Activated CD4-positive, alpha-beta T cell treated with anti-CD3 and anti-CD28 coated beads, Interleukin-2, amount 50 U/mL, for 1 hour (primary cell): Measurements from ENCODE around the gene CDX1.

ENCODE experiments used
- DNase-seq: peaks from one replicate; pipeline ENCODE4 v3.0.0-alpha.2; 2020

The CDX1 gene

DNA sequence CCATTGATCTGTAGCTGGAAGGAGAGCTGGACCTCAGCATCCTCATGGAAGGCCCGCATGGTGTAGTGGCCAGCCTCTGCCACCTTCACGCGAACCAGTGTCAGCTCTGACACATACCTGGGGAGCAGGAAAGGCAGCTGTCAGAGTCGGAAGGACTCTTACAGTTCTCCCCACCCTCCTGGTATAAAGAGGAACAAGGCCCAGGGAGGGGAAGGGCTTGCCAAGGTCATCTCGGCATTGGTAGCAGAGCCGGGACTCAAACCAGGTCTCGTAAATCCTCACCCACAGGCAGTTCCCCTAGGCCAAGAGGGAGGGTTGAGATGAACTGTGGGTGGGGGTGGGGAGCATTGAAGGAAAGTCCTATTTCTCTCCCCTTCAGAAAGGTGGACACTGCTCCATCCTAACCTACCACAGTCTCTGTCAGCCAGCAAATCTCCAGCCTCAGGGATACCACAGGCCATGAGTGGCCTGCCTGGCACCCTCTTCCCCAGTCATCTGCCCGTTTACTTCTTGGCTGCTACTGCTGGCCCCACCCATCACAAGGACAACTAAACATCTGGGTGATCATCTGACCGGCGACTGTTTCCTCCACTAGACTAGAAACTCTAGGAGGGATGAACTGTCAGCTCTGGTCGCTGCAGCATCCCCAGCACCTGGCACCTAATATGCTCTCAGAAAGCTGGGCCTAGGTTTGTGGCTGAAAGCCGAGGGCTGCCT, 34.4 kb upstream of the CDX1 start:
- DNase-seq = no peak

GRCh38 chr5:150132740-150133139, 33.8 kb upstream of the CDX1 start:
- DNase-seq = no peak

GRCh38 chr5:150133581-150134197, 32.9 kb upstream of the CDX1 start:
- DNase-seq = no peak

DNA sequence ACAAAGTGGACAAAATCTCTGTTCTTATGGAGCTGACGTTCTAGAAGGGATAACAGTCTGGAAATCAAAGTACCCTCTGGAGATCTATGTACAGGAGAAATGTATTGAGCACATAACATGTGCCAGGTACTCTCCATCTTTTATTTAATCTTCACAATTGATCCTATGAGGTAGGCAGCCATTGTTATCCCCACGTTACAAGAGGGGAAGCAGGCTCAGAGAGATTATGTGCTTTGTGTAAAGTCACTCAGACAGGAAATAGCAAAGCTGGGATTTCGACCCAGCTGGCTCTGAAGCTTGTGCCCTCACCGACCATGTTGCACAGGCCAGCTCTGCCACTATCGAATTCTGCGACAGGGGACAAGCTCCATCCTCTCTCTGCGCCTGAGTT, 32.4 kb upstream of the CDX1 start:
- DNase-seq = no peak

DNA sequence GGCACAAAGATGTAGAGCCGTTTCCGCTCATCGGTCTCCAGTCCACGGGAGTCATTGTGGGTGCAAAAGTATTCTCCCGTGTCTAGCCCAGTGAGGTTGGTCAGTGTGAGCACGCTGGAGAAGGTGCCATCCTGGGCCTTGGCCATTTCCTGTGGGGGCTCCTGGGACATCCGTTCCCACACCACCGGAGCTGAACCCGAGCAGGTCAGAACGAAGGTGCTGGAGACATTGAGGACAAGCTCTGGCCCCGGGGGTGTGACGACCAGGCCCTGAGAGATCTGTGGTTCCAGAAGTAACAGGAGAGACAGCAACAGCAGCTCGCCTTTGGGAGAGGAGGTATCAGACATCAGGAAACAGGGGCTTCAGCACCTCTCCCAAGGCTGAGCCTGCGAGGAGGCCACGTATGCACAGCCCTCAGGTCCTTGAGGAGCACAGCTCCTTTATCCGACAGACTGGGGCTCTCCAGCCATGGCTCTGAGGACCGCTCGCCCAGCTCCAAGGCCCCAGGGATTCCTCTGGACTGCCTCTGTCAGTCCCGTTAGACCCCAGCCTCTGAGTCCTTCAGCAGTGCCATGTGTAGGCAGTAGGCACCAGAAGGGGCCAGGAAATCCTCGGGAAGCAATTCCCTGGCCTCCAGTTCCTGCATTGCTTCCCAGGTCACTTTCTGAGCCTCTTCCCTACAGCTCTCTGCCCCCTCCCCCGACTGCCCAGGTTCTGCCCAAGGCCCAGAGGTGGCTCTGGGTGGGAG, 30.8 kb upstream of the CDX1 start:
- DNase-seq = no peak

DNA sequence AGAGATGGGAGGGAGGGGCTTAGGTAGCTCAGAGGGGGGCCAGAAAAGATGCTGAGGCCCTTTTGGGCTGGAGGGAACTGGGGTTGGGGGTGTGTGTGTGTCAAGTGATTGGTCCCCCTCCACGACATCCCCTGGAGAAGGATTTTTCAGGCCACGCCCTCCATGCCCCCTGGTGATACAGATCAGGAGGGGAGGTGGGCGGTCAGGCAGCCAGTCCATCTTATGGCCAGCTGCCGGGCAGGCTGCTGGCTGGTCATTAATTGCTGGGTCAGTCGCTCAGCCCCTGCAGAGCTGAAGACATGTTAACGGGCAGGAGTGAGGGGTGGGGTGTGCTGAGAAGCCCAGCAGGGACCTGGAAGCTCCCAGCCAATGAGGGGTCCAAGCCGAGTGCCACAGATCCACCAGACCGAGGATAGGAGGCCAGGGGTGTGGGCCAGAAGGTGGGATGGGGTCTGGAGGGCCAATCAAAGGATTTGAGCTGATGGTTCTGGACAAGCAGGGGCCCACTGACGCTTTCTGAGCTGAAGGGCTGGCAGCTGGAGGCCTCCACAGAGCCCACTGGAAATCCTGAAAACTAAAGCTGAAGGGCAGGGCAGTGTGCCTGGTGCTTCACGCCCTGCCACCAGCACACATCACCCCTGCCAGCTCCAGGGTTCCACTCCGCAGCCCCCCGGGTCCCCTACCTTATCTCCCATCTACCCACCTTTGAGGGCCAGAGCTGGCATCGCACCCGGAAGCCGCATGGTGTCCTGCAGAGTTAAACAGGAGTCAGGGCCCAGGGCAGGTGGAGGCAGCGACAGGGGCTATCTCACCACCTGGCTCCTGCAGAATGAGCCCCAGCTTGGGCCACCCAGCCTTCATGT, 30.0 kb upstream of the CDX1 start:
- DNase-seq = no peak

DNA sequence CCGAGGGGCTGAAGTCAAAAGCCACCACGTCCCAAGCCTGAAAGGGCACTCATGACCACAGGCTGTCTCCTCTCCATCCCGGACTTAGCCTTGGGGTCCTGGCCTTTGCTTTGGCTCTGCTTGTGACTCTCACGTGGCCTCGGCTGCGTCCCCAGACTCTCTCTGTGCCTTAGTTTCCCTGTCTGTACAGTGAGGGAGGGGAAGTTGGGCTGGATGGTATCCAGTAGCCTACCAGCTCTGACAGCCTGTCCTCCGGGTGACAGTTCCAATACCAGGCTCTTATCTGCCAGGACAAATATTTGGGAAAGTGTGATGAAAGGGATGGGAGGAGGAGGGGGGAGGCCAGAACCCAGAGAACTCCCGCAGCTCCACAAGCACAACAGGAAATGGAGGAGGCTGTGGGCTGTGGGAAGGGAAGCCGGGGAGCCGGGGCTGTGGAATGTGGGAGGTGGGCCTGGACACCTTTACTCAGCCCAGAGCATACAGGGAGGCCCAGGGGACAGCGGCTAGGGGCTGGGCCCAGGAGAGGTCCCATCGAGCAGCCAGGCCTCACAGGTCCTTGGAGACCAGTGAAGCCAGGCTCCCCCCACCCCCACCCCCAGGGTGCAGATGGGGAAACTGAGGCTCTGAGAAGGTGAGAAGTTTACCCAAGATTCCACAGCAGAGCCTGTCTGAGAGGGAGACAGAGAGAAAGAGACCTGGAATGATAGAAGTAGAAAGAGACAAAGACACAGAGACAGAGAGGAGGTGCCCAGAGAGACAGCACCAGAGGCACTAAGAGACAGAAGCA, 29.2 kb upstream of the CDX1 start:
- no peak for DNase-seq

DNA sequence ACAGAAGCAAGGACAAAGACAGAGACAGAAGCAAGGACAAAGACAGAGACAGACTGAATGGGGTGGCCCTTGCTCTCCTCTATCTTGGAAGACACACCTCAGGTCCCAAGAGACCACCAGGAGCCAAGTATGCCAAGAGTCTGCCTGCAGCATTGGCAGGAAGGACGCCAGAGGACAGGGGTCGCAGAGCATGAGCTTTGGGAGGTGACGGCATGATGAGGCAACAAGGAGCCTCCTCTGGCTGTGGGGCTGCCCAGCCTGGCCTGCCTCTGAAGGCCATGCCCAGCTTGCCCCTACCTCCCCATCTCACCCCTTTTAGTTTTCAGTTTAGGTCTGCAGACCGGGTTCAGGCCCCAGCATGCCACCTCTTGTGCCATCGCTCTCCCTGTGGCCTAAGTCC, 28.6 kb upstream of the CDX1 start:
- DNase-seq = no peak

DNA sequence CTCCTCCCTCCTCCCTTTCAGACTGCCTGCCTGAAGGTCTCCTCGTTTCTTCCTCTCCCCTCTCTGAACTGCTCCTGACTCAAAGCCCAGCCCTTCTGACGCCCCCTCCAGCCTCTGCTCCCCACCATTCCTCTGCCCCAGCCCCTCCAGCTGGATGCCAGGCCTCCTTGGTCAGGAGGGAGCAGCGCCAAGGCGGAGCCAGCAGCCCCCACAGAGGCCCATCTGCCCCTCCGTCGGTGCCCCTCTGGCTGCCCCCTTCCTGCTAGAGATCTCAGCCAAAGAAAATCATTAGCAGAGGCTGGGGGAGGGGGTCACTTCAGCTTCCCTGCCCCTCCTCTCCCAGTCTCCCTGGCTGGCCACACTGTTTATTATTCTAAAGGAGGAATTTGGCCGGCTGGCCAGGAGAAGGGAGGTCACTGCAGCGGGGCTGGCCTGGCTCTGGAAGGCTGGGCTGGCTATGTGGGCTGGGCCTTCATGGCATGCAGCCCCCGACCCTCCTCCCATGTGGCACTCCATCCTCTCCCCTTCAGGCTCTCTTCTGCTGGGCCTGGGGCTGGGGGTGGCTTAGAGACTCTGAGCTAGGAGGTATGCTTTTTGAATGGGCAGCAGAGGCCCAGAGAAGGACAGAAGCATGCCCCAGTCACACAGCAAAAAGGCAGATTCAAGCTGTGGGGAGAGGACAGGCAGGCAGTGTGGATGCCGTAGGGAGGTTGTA, 27.9 kb upstream of the CDX1 start:
- no peak for DNase-seq

GRCh38 chr5:150139334-150139733, 27.2 kb upstream of the CDX1 start:
- no peak for DNase-seq

GRCh38 chr5:150140830-150141229, 25.7 kb upstream of the CDX1 start:
- DNase-seq = no peak

GRCh38 chr5:150141544-150142184, 24.9 kb upstream of the CDX1 start:
- DNase-seq = no peak

DNA sequence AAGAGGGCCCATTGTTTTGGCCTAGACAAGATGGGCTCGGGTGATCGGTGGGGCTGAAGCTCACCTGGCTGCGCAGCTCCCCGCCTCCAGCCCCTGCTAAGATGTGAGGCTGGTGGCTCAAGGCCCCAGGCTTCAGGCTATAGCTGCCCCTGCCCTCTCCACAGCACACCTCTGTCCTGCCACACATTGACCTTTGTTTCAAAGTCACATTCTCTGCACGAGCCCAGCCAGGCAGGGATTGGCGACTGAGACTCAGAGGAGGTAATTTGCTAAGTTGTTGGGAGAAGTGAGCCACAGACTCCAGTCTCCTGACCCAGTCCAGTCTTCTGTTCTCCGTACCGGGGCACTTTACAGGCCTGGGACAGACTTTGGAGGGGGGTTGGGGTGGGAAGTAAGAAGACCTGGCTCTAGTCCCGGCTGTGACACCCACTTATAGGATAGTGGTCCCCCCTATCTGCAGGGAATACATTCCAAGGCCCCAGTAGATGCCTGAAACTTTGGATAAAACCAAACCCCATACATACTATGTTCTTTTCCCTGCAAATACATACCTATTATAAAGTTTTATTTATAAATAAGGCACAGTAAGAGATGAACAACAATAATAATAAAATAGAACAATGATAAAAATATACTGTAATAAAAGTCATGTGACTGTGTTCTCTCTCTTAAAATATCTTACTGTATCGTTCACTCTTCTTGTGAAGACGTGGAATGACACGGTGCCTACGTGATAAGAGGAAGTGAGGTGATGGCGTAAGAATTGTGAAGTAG, 24.2 kb upstream of the CDX1 start:
- DNase-seq = no peak

DNA sequence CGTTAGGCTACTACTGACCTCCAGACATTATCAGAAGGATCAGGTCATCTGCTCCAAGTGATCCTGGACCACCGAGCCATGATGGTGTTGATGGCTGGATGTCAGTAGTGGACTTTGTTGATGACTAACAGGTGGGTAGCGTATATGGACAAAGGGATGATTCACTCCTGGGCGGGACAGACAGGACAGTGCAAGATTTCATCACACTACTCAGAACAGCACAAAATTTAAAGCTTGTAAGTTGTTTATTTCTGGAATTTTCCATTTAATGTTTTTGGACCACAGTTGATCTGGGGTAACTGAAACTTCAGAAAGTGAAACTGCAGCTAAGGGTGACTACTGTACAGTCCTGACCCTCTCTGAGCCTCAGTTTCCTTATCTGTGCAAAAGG, 23.6 kb upstream of the CDX1 start:
- no peak for DNase-seq

DNA sequence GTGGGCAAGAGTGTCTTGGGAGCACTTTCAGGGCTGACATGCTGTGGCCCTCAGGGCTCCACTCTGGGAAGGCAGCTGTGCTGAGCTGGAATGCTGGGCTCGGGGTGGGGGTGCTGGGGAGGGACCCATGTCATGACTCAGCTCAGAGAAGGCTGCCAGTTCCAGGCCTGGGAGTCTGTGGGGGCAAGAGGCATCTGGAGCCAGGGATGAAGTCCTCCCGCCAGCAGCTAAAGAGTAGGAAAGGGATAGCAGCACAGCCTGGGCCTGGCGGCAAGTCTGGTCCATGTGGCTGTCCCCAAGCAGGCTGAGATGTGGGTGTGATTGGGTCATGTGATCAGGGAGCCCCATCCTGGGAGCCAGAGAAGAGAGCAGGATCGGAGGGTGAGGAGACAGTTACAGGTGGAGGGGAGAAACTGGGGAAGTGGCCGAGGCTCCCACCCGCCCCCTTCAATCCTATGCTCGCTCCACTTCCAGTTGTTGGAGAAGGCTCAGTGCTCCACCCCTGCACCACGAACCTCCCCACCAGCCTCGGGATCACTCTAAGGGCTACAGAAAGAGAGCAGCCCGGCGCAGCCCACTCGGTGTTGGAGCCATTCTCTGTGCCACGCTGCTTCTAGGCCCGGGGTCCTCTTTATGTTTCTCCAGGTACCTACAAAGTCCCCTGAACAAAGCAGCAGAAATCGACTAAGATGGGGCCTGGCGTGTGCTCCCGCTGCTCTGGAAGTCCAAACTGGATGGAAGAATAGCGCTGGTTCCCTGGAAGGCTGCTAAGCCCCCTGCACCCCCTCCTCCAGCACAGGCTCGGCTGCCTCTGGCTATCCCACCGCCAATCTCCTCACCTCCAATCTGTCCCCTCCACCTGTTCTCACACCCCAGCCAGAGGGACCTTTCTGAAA, 23.0 kb upstream of the CDX1 start:
- no peak for DNase-seq

DNA sequence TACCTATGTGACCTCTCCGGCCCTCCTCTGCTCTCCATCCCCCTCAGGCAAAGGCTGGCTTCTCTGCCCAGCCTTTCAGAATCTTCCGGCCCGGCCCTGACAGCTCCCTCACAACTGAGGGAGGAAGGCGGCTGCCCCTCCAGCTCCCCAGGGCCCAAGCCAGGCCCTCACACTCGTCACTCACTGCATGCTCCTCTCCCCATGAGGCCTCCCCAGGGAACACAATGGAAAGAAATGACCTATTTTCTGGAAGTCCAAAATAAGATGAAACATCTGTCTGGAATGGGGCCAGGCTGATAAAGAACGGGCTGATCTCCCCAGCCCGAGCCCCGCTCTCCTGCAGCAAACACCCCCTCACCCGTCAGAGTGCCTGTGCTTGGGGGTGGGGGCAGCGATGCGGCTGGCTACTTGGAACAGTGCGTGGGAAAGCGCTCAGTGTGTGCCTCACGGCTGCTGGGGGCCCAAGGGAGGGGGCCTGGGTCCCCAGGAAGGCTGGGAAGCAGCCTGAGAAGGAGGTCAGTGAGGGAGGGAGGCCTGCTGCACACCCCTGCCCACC, 22.3 kb upstream of the CDX1 start:
- DNase-seq = no peak

DNA sequence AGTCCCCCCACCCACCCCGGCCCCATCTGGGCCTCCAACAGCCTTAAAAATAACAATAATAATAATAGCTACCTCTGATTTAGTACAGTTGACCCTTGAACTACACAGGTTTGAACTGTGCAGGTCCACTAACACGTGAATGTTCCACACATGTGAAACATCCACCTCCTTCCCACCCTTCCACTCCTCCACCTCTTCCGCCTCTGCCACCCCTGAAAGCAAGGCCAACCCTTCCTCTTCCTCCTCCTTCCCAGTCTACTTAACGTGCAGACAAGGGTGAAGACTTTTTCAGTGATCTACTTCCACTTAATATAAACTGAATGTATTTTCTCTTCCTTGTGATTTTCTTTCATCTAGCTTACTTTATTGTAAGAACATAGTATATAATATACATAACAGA, 21.7 kb upstream of the CDX1 start:
- no peak for DNase-seq

DNA sequence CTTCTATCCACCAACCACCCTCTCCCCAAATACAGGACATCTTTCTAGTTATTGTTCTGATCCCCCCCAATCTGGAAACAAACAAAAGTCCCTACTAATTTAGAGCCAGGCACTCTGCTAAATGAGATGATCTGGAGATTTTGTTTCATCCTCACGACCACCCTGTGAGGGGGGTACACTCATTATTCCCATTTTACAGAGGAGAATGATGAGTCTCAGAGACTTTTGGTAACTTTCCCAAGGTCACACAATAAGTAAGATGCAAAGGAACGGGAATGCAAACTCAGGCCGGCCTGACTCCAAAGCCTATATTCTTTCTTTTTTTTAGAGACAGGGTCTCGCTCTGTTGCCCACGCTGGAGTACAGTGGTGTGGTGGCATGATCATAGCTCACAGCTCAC, 20.3 kb upstream of the CDX1 start:
- no peak for DNase-seq
